Activated CD8-positive, alpha-beta memory T cell treated with anti-CD3 and anti-CD28 coated beads for 36 hours (primary cell): ENCODE data around the gene RNF215. TPM values are rescaled to one million over a fixed set of nuclear protein-coding genes. Genes with fewer than 3 reads are reported as not detected.

Experiments
- CTCF ChIA-PET: fragments of 350-600 bp; sonication (Branson Sonifier 250); formaldehyde crosslinking; loops from one replicate; lab custom pipeline; 2021; ENCODE audit warnings: antibody characterized with exemption; lab: Charles Lee
- POLR2A ChIA-PET: fragments of 350-600 bp; sonication (Branson Sonifier 250); formaldehyde crosslinking; loops from one replicate; lab custom pipeline; 2021; ENCODE audit warnings: antibody characterized with exemption; lab: Charles Lee
- total RNA-seq, 2 experiments: library from RNA; stranded (reverse); gene quantifications; one replicate each; pipeline ENCODE4 v1.2.3, GENCODE V29; 2021

RNF215 gene
- total RNA-seq = 1 to 10 TPM; 7.1 to 7.7 TPM

- CTCF ChIA-PET = interaction anchor here (0.6 to 11.1 kb wide), 21 partner anchors 9 to 132 kb away, joined by 3 to 214 read pairs (median 4); partner anchors contain the start of genes CASTOR1, CCDC157, SEC14L2 and SF3A1
Measured at GRCh38 chr22:30386960-30387827, at the start of gene RNF215. Gene RNF215 (minus strand): TSS chr22:30387411. CDS start chr22:30387313, 98 bp downstream.

GRCh38 chr22:30436196-30436595 is 49.0 kb upstream of the RNF215 start:
- ChIA-PET POLR2A (interaction anchor here (0.8 kb wide), 1 partner anchor 9 kb away, joined by 3 read pairs; no protein-coding TSS in a partner anchor), CTCF (interaction anchor here (1.7 to 3.9 kb wide), 2 partner anchors 9 to 11 kb away, joined by 4 to 18 read pairs; partner anchors contain the start of gene MTFP1)

More at GRCh38 chr22:30386960-30387827, at the start of gene RNF215:
- POLR2A ChIA-PET = interaction anchor here (1.2 kb wide), 1 partner anchor 99 kb away, joined by 10 read pairs; no protein-coding TSS in a partner anchor

GRCh38 chr22:30435674-30436126 is 48.5 kb upstream of the RNF215 start:
- CTCF ChIA-PET = interaction anchor here (1.7 to 3.9 kb wide), 2 partner anchors 9 to 11 kb away, joined by 4 to 18 read pairs; partner anchors contain the start of gene MTFP1
- POLR2A ChIA-PET = no interaction called here

- CTCF ChIA-PET = interaction anchor here (1.2 to 3.9 kb wide), 2 partner anchors 10 to 21 kb away, joined by 5 to 18 read pairs; partner anchors contain the start of gene MTFP1
- POLR2A ChIA-PET = no interaction called here
Measured at GRCh38 chr22:30434843-30435242, 47.6 kb upstream of the RNF215 start.

- ChIA-PET POLR2A (interaction anchor here (1.3 kb wide), 1 partner anchor 11 kb away, joined by 5 read pairs; no protein-coding TSS in a partner anchor), CTCF (interaction anchor here (1.2 to 3.9 kb wide), 2 partner anchors 9 to 22 kb away, joined by 5 to 18 read pairs; partner anchors contain the start of gene MTFP1)
Measured at GRCh38 chr22:30433773-30434172, 46.6 kb upstream of the RNF215 start.

- CTCF ChIA-PET = interaction anchor here (1.0 to 3.9 kb wide), 3 partner anchors 8 to 46 kb away, joined by 3 to 18 read pairs (median 3); partner anchors contain the start of gene MTFP1
- POLR2A ChIA-PET = interaction anchor here (1.3 kb wide), 1 partner anchor 11 kb away, joined by 5 read pairs; no protein-coding TSS in a partner anchor
Measured at GRCh38 chr22:30433227-30433626, 46.0 kb upstream of the RNF215 start.

GRCh38 chr22:30432520-30432919 is 45.3 kb upstream of the RNF215 start:
- CTCF ChIA-PET = interaction anchor here (1.0 kb wide), 3 partner anchors 41 to 53 kb away, joined by 3 read pairs; no protein-coding TSS in a partner anchor
- POLR2A ChIA-PET = no interaction called here

GRCh38 chr22:30432096-30432495 is 44.9 kb upstream of the RNF215 start:
- POLR2A ChIA-PET = no interaction called here
- CTCF ChIA-PET = interaction anchor here (1.0 kb wide), 2 partner anchors 45 to 54 kb away, joined by 3 read pairs; no protein-coding TSS in a partner anchor

GRCh38 chr22:30430933-30431332 is 43.7 kb upstream of the RNF215 start:
- CTCF ChIA-PET = interaction anchor here (0.6 kb wide), 1 partner anchor 198 kb away, joined by 3 read pairs; no protein-coding TSS in a partner anchor
- POLR2A ChIA-PET = interaction anchor here (0.6 to 0.7 kb wide), 2 partner anchors 57 to 105 kb away, joined by 3 read pairs; no protein-coding TSS in a partner anchor

- POLR2A ChIA-PET = interaction anchor here (0.6 to 0.7 kb wide), 2 partner anchors 22 to 121 kb away, joined by 4 to 6 read pairs; no protein-coding TSS in a partner anchor
- CTCF ChIA-PET = no interaction called here
Measured at GRCh38 chr22:30429887-30430286, 42.7 kb upstream of the RNF215 start.

GRCh38 chr22:30427871-30428270 is 40.7 kb upstream of the RNF215 start:
- CTCF ChIA-PET = interaction anchor here (1.4 kb wide), 1 partner anchor 21 kb away, joined by 3 read pairs; no protein-coding TSS in a partner anchor
- POLR2A ChIA-PET = interaction anchor here (1.0 kb wide), 1 partner anchor 9 kb away, joined by 3 read pairs; no protein-coding TSS in a partner anchor

- CTCF ChIA-PET = interaction anchor here (0.6 to 4.1 kb wide), 11 partner anchors 8 to 139 kb away, joined by 3 to 22 read pairs (median 4); no protein-coding TSS in a partner anchor
- POLR2A ChIA-PET = interaction anchor here (0.6 to 1.2 kb wide), 5 partner anchors 10 to 70 kb away, joined by 3 to 7 read pairs (median 3); partner anchors contain the start of genes CCDC157, SEC14L2 and SF3A1
Measured at GRCh38 chr22:30426388-30427353, 39.5 kb upstream of the RNF215 start.

- ChIA-PET CTCF (interaction anchor here (0.8 to 4.1 kb wide), 11 partner anchors 9 to 138 kb away, joined by 3 to 22 read pairs (median 4); no protein-coding TSS in a partner anchor), POLR2A (interaction anchor here (0.6 to 3.8 kb wide), 7 partner anchors 29 to 257 kb away, joined by 3 to 17 read pairs (median 4); partner anchors contain the start of genes CCDC157, SEC14L2 and SF3A1)
Measured at GRCh38 chr22:30425616-30426387, 38.6 kb upstream of the RNF215 start, which contains the start of gene MTFP1. Gene MTFP1 (plus strand): TSS chr22:30425768. CDS start chr22:30425880, 112 bp downstream.

GRCh38 chr22:30425327-30425615 is 38.1 kb upstream of the RNF215 start:
- POLR2A ChIA-PET = interaction anchor here (0.6 to 3.8 kb wide), 4 partner anchors 29 to 257 kb away, joined by 4 to 17 read pairs (median 6); partner anchors contain the start of gene SEC14L2
- CTCF ChIA-PET = interaction anchor here (0.8 to 4.1 kb wide), 6 partner anchors 10 to 137 kb away, joined by 3 to 22 read pairs (median 4); partner anchors contain the start of gene CASTOR1

- ChIA-PET POLR2A (interaction anchor here (0.6 to 3.8 kb wide), 10 partner anchors 26 to 871 kb away, joined by 3 to 17 read pairs (median 4); partner anchors contain the start of genes CCDC157, OSM, SEC14L2 and SF3A1), CTCF (interaction anchor here (0.8 to 4.1 kb wide), 10 partner anchors 10 to 159 kb away, joined by 3 to 22 read pairs (median 4); partner anchors contain the start of genes CASTOR1, OSM and RNF215)
Measured at GRCh38 chr22:30424534-30425326, 37.5 kb upstream of the RNF215 start.
